ENCODE measurements around the gene DBH.

The DBH gene

DNA sequence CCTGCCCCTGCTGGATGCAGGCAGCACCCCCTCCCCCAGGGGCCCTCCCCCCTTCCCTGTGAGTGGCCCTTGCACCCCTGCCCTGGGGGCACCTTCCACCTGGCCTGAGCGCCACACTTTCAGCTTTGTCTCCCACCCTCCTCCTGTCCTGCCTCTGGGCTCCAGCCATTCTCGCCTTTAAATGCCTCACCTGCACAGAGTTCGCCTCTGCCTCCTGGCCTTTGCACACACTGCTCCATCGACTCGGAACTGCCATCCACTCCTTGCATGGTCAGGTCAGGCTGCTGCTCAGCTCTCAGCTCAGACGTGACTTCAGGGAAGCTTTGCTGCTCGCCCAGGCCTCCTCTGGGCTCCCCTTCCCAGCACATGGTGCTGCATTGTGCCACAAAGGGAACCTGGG lies 37.2 kb upstream of the DBH start:
- H3K4me3 Mint-ChIP-seq, result no peak overlapping the region
- no peaks in the 10 kb centered on the region for H3K36me3 Mint-ChIP-seq (ENCODE audit: low read depth)
- no peaks in the 10 kb centered on the region for H3K4me1 Mint-ChIP-seq (ENCODE audit: low read depth)
- no peaks in the 10 kb centered on the region for H3K9me3 Mint-ChIP-seq
- intact Hi-C loops (cut with micrococcal nuclease), result no loop called here
- H3K27ac Mint-ChIP-seq, result no peak overlapping the region
- H3K27me3 Mint-ChIP-seq, result peaks cover 6% of the 10 kb centered on the region

- no peak overlapping the region for H3K27ac Mint-ChIP-seq
- H3K36me3 Mint-ChIP-seq (ENCODE audit: low read depth), result no peaks in the 10 kb centered on the region
- no peaks in the 10 kb centered on the region for H3K4me1 Mint-ChIP-seq (ENCODE audit: low read depth)
- H3K4me3 Mint-ChIP-seq, result no peak overlapping the region
- intact Hi-C loops (cut with micrococcal nuclease), result no loop called here
- no peaks in the 10 kb centered on the region for H3K9me3 Mint-ChIP-seq
- peaks cover 6% of the 10 kb centered on the region for H3K27me3 Mint-ChIP-seq
Observed at GRCh38 chr9:133599470-133600173, 36.5 kb upstream of the DBH start.

DNA sequence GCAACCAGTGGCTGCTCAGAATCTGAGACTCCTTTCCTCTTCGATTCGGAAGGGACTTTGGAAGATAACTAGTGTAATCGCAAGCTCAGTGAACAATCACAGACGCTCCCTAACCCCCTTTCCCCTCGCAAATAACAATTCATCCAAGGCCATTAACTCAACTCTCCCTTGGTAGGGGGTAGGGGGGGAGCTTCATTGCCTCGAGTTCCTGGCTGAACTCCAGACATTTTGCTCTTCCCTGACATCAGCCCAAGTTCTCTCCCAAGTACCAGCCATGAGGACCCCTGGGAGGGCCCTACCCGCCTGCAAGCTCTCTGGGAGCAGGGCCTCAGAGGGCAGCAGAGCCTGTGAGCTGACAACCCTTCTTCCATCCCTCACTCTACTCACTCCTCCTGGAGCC lies 35.4 kb upstream of the DBH start:
- no peak overlapping the region for H3K4me3 Mint-ChIP-seq
- no peaks in the 10 kb centered on the region for H3K4me1 Mint-ChIP-seq (ENCODE audit: low read depth)
- intact Hi-C loops (cut with micrococcal nuclease), result no loop called here
- no peak overlapping the region for H3K27ac Mint-ChIP-seq
- no peaks in the 10 kb centered on the region for H3K36me3 Mint-ChIP-seq (ENCODE audit: low read depth)
- H3K27me3 Mint-ChIP-seq, result peaks cover 9% of the 10 kb centered on the region
- no peaks in the 10 kb centered on the region for H3K9me3 Mint-ChIP-seq

- Mint-ChIP-seq H3K36me3 (ENCODE audit: low read depth) (no peaks in the 10 kb centered on the region), H3K4me1 (ENCODE audit: low read depth) (no peaks in the 10 kb centered on the region), H3K27ac (no peak overlapping the region), H3K4me3 (no peak overlapping the region), H3K27me3 (peaks cover 15% of the 10 kb centered on the region), H3K9me3 (no peaks in the 10 kb centered on the region)
- intact Hi-C loops (cut with micrococcal nuclease), result no loop called here
Observed at GRCh38 chr9:133601746-133602145, 34.4 kb upstream of the DBH start.

- Mint-ChIP-seq H3K27ac (no peak overlapping the region), H3K27me3 (peaks cover 17% of the 10 kb centered on the region), H3K36me3 (ENCODE audit: low read depth) (no peaks in the 10 kb centered on the region), H3K4me1 (ENCODE audit: low read depth) (no peaks in the 10 kb centered on the region), H3K9me3 (no peaks in the 10 kb centered on the region), H3K4me3 (no peak overlapping the region)
- intact Hi-C loops (cut with micrococcal nuclease), result no loop called here
Observed at GRCh38 chr9:133602277-133602676, 33.9 kb upstream of the DBH start.

DNA sequence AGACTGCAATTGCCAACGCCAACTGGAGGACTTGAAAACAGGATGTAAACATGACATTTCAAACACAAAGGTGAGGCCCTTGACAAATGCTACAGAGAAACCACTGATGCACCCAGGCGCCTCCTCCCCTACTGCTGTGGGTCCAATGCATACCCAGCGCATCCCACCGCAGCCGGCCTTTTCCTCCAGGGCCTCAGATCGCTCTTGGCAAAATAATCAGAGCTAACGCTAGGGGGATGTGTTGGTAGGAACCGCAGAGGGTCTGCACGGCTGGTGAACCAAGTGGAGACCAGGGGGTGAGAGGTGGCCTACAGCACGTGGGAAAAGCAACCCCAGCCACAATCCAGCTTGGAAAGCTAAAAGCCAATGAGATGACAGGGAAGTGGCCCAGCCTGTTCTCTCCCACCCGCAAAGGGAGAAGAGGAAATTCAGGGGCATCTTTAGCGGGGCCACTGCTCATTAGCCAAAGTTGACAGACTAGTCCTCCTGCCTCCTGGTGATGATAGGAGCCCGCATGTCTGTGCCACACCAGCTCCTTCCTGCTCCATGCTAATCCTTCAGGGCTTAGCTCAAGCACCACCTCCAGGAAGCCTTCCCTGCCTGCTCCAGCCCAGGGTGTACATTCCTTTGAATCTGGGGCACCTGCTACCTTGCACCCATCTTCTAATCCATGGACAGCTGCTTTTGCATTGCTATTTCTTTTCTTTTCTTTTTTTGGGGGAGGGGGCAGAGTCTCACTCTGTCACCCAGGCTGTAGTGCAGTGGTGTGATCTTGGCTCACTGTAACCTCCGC lies 32.8 kb upstream of the DBH start:
- H3K4me3 Mint-ChIP-seq, result no peak overlapping the region
- intact Hi-C loops (cut with micrococcal nuclease), result no loop called here
- H3K27ac Mint-ChIP-seq, result no peak overlapping the region
- H3K4me1 Mint-ChIP-seq (ENCODE audit: low read depth), result no peaks in the 10 kb centered on the region
- no peaks in the 10 kb centered on the region for H3K36me3 Mint-ChIP-seq (ENCODE audit: low read depth)
- peaks cover 22% of the 10 kb centered on the region for H3K27me3 Mint-ChIP-seq
- no peaks in the 10 kb centered on the region for H3K9me3 Mint-ChIP-seq

DNA sequence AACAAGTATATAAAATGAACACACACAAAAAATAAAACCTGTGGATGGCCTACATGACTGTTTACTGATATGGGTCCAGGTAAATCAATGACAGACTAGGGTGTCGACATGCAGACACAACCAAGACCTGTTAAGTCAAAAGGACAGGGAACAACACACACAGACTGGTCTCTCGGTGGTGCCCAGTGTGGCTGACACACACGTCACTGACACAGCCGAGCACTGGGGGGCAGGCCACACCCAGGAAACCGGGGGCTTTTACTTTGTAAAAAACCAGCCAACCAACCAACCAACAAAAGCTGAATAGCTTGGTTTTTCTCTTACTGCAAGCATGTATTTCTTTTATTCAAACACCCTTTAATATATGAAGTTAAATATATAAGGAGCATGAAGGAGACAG lies 31.9 kb upstream of the DBH start:
- Mint-ChIP-seq H3K4me3 (no peak overlapping the region), H3K36me3 (ENCODE audit: low read depth) (no peaks in the 10 kb centered on the region), H3K27ac (no peak overlapping the region), H3K4me1 (ENCODE audit: low read depth) (no peaks in the 10 kb centered on the region), H3K27me3 (peaks cover 28% of the 10 kb centered on the region), H3K9me3 (no peaks in the 10 kb centered on the region)
- intact Hi-C loops (cut with micrococcal nuclease), result no loop called here

GRCh38 chr9:133604856-133605255 lies 31.3 kb upstream of the DBH start:
- Mint-ChIP-seq H3K9me3 (no peaks in the 10 kb centered on the region), H3K4me1 (ENCODE audit: low read depth) (no peaks in the 10 kb centered on the region), H3K36me3 (ENCODE audit: low read depth) (no peaks in the 10 kb centered on the region), H3K27me3 (peaks cover 33% of the 10 kb centered on the region), H3K4me3 (no peak overlapping the region), H3K27ac (no peak overlapping the region)
- intact Hi-C loops (cut with micrococcal nuclease), result no loop called here

DNA sequence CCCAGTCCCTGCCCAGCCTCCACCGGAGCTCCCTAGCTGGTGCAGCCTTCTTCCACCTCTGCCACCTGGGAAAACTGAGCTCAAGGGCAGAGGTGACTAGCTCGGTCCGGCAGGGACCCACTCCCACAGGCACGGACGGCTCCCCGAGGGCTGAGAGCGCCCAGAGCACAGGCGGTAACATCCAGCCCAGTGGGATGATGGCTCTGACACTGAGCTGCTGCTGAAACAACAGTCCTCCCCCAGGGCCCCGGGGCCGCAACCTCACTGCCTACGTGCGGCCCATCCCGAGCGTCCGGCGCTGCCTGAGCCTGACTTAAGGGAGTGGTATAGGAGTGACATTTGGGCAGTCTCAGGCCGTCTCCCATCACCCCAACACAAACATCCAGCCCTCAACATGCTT lies 30.7 kb upstream of the DBH start:
- intact Hi-C loops (cut with micrococcal nuclease), result no loop called here
- H3K4me3 Mint-ChIP-seq, result no peak overlapping the region
- H3K4me1 Mint-ChIP-seq (ENCODE audit: low read depth), result no peaks in the 10 kb centered on the region
- no peak overlapping the region for H3K27ac Mint-ChIP-seq
- no peaks in the 10 kb centered on the region for H3K36me3 Mint-ChIP-seq (ENCODE audit: low read depth)
- no peaks in the 10 kb centered on the region for H3K9me3 Mint-ChIP-seq
- H3K27me3 Mint-ChIP-seq, result peaks cover 38% of the 10 kb centered on the region

- no peak overlapping the region for H3K4me3 Mint-ChIP-seq
Observed at GRCh38 chr9:133605856-133606707, 30.1 kb upstream of the DBH start.

GRCh38 chr9:133606708-133607025 lies 29.5 kb upstream of the DBH start:
- intact Hi-C loops (cut with micrococcal nuclease), result no loop called here
- Mint-ChIP-seq H3K4me1 (ENCODE audit: low read depth) (no peaks in the 10 kb centered on the region), H3K9me3 (no peaks in the 10 kb centered on the region), H3K27ac (no peak overlapping the region), H3K27me3 (peaks cover 40% of the 10 kb centered on the region), H3K4me3 (no peak overlapping the region), H3K36me3 (ENCODE audit: low read depth) (no peaks in the 10 kb centered on the region)

More at GRCh38 chr9:133605856-133606707, 30.1 kb upstream of the DBH start:
- no peaks in the 10 kb centered on the region for H3K4me1 Mint-ChIP-seq (ENCODE audit: low read depth)
- intact Hi-C loops (cut with micrococcal nuclease), result no loop called here
- no peaks in the 10 kb centered on the region for H3K36me3 Mint-ChIP-seq (ENCODE audit: low read depth)
- H3K27ac Mint-ChIP-seq, result no peak overlapping the region
- peaks cover 40% of the 10 kb centered on the region for H3K27me3 Mint-ChIP-seq
- H3K9me3 Mint-ChIP-seq, result no peaks in the 10 kb centered on the region

GRCh38 chr9:133607381-133607780 lies 28.8 kb upstream of the DBH start:
- H3K4me3 Mint-ChIP-seq, result no peak overlapping the region
- H3K27me3 Mint-ChIP-seq, result peaks cover 40% of the 10 kb centered on the region
- H3K27ac Mint-ChIP-seq, result no peak overlapping the region
- H3K36me3 Mint-ChIP-seq (ENCODE audit: low read depth), result no peaks in the 10 kb centered on the region
- H3K9me3 Mint-ChIP-seq, result no peaks in the 10 kb centered on the region
- intact Hi-C loops (cut with micrococcal nuclease), result no loop called here
- no peaks in the 10 kb centered on the region for H3K4me1 Mint-ChIP-seq (ENCODE audit: low read depth)

DNA sequence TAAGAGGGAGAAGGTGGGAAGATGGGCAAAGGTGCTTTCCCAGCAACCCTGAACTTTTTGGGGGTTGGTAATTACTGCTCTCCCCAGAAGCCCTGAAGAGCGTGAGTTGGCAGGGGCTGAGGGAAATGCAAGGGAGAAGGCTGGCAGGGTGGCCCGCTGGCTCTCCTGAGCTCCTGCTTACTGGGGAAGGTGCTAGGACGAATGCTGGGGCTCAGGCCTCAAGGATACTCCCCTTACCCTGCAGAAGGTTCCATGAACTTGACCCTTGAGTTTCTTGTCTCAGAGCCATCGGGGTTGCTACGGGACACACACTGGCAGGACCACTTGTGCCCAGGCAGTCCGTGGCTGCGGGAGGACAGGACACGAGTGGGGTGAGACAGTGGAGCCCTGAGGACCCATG lies 28.2 kb upstream of the DBH start:
- no peaks in the 10 kb centered on the region for H3K9me3 Mint-ChIP-seq
- H3K27ac Mint-ChIP-seq, result no peak overlapping the region
- H3K27me3 Mint-ChIP-seq, result peaks cover 40% of the 10 kb centered on the region
- no peaks in the 10 kb centered on the region for H3K36me3 Mint-ChIP-seq (ENCODE audit: low read depth)
- H3K4me3 Mint-ChIP-seq, result no peak overlapping the region
- intact Hi-C loops (cut with micrococcal nuclease), result no loop called here
- H3K4me1 Mint-ChIP-seq (ENCODE audit: low read depth), result no peaks in the 10 kb centered on the region

DNA sequence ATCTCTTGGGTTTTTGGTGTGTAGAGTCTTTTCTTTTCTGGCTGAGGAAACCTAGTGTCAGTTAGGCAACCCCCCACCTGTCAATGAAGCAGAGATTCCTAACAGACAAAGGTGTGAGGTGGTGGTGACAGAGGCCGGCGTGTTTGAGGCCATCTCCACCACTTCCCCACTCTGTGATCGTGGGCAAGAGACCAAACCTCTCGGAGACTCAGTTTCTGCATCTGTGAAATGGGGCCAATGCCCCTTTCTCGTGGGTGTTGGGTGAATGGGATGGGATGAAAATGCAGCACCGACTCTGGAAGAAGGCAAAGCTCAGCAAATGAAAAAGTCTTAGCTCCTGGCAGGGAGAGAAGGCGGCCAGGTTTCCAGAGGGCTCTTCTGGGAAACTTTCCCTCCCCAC lies 27.8 kb upstream of the DBH start:
- intact Hi-C loops (cut with micrococcal nuclease), result no loop called here
- peaks cover 41% of the 10 kb centered on the region for H3K27me3 Mint-ChIP-seq
- no peak overlapping the region for H3K4me3 Mint-ChIP-seq
- H3K36me3 Mint-ChIP-seq (ENCODE audit: low read depth), result no peaks in the 10 kb centered on the region
- H3K27ac Mint-ChIP-seq, result no peak overlapping the region
- no peaks in the 10 kb centered on the region for H3K9me3 Mint-ChIP-seq
- no peaks in the 10 kb centered on the region for H3K4me1 Mint-ChIP-seq (ENCODE audit: low read depth)

Data from dendritic cell treated with granulocyte-macrophage colony-stimulating factor and Interleukin-4, amounts not matched to agents 40 ng/mL and 50 ng/mL, for 4 days (primary cell).